Measurements from ENCODE around the gene NACC2.
"Not testable (repeated sequence)": the region's sequence is repeated elsewhere in the genome, so short reads cannot be mapped to it uniquely, and the experiment has no call there.

NACC2 gene

GRCh38 chr9:135979547-135980166, 115.4 kb downstream of the NACC2 start:
- no peak for DNase-seq (ENCODE audit: low read depth in 3 of 3)

- no peak for DNase-seq (ENCODE audit: low read depth in 3 of 3)
Measured at GRCh38 chr9:135978642-135979546, 116.2 kb downstream of the NACC2 start.

GRCh38 chr9:135976944-135977343, 118.1 kb downstream of the NACC2 start:
- no peak for DNase-seq (ENCODE audit: low read depth in 3 of 3)

- no peak for DNase-seq (ENCODE audit: low read depth in 3 of 3)
Measured at GRCh38 chr9:135976531-135976930, 118.6 kb downstream of the NACC2 start.

- no peak for DNase-seq (ENCODE audit: low read depth in 3 of 3)
Measured at GRCh38 chr9:135975834-135976233, 119.3 kb downstream of the NACC2 start.

GRCh38 chr9:135974220-135974573, 120.9 kb downstream of the NACC2 start:
- DNase-seq (ENCODE audit: low read depth in 3 of 3): no peak

- DNase-seq (ENCODE audit: low read depth in 3 of 3): no peak
Measured at GRCh38 chr9:135973277-135974219, 121.5 kb downstream of the NACC2 start.

- no peak for DNase-seq (ENCODE audit: low read depth in 3 of 3)
Measured at GRCh38 chr9:135971892-135972291, 123.2 kb downstream of the NACC2 start.

- DNase-seq (ENCODE audit: low read depth in 3 of 3): no peak
Measured at GRCh38 chr9:135971111-135971766, 123.8 kb downstream of the NACC2 start.

GRCh38 chr9:135970128-135970815, 124.8 kb downstream of the NACC2 start:
- no peak for DNase-seq (ENCODE audit: low read depth in 3 of 3)

- DNase-seq (ENCODE audit: low read depth in 3 of 3): no peak
Measured at GRCh38 chr9:135969064-135969683, 125.9 kb downstream of the NACC2 start.

GRCh38 chr9:135968601-135969000, 126.5 kb downstream of the NACC2 start:
- DNase-seq (ENCODE audit: low read depth in 3 of 3): no peak

- DNase-seq (ENCODE audit: low read depth in 3 of 3): no peak
Measured at GRCh38 chr9:135968083-135968476, 127.0 kb downstream of the NACC2 start.

GRCh38 chr9:135966916-135967260, 128.2 kb downstream of the NACC2 start:
- not testable (repeated sequence) for DNase-seq (ENCODE audit: low read depth in 3 of 3)

- DNase-seq (ENCODE audit: low read depth in 3 of 3): no peak
Measured at GRCh38 chr9:135965124-135965756, 129.8 kb downstream of the NACC2 start.

- no peak for DNase-seq (ENCODE audit: low read depth in 3 of 3)
Measured at GRCh38 chr9:135963938-135964337, 131.2 kb downstream of the NACC2 start.

- DNase-seq (ENCODE audit: low read depth in 3 of 3): no peak
Measured at GRCh38 chr9:135963338-135963737, 131.8 kb downstream of the NACC2 start.

GRCh38 chr9:135962696-135963307, 132.3 kb downstream of the NACC2 start:
- DNase-seq (ENCODE audit: low read depth in 3 of 3): no peak

- DNase-seq (ENCODE audit: low read depth in 3 of 3): no peak
Measured at GRCh38 chr9:135961811-135962695, 133.0 kb downstream of the NACC2 start.
